ENCODE data around the gene IMMP2L. TPM values are rescaled to one million over a fixed set of nuclear protein-coding genes. Genes with fewer than 3 reads are reported as not detected.

Gene IMMP2L
- polyA plus RNA-seq, 2 of the 4 experiments (the other 2 are of a cell fraction), result 16.1 to 23.8 TPM

- Histone ChIP-seq H3K4me1 (peaks cover 12% of the 10 kb centered on the region; the same call in 1 of the 3 replicates), H3K27ac (no peak overlapping the region), H3K9me3 (no peaks in the 10 kb centered on the region), H3K4me2 (0 out of 3 replicates have a peak overlapping the region, but pooled peaks have one; percentile 15), H3K4me3 (no peak overlapping the region)
- FAIRE-seq (no peak), DNase-seq (ENCODE audit: low read depth in 1 of 2, low spot score in 1 of 2) (peak in 1 of 2 experiments; percentile 12), ATAC-seq (peak; percentile 59 to 69; a peak in 5 of 6 replicates)
- TF ChIP-seq FOSB (CRISPR knock-in tag; IDR thresholded peaks at IDR 0.05) (no peak), REST (IDR thresholded peaks at IDR 0.05) (peak; percentile 60; the same call in 1 of the 2 replicates)
- ChIA-PET POLR2A (interaction anchor here (1.4 kb wide), 1 partner anchor 14 kb away, joined by 3 read pairs; no protein-coding TSS in a partner anchor), CTCF (interaction anchor here (1.4 kb wide), 1 partner anchor 10 kb away, joined by 4 read pairs; no protein-coding TSS in a partner anchor)
- 28% methylated on average over 3 of the region's 3 CpGs for WGBS (ENCODE audit: missing lambda C conversion rate)
These were observed 435.3 kb downstream of the IMMP2L start for GRCh38 chr7:111126987-111127386.

GRCh38 chr7:111115966-111116365, 446.3 kb downstream of the IMMP2L start:
- no peak overlapping the region for H3K4me2 ChIP-seq
- no peaks in the 10 kb centered on the region for H3K9me3 ChIP-seq
- DNase-seq (ENCODE audit: low read depth in 1 of 2, low spot score in 1 of 2), result no peak
- peaks cover 23% of the 10 kb centered on the region for H3K4me1 ChIP-seq
- no peak for TF ChIP-seq POLR2AphosphoS2 (conservative IDR thresholded peaks at IDR 0.05; ENCODE audit: low read length)
- CTCF ChIA-PET, result no interaction called here
- POLR2A ChIA-PET, result no interaction called here
- no peak for FAIRE-seq
- H3K4me3 ChIP-seq, result no peak overlapping the region
- 84% methylated on average over 2 of the region's 2 CpGs for WGBS (ENCODE audit: missing lambda C conversion rate)
- peak overlapping the region in 1 of 2 experiments; percentile 53; a peak in 2 of 6 replicates for H3K27ac ChIP-seq
- ATAC-seq, result no peak

GRCh38 chr7:111113263-111114017, 448.9 kb downstream of the IMMP2L start:
- no peaks in the 10 kb centered on the region for H3K9me3 ChIP-seq
- CTCF ChIA-PET, result no interaction called here
- H3K27ac ChIP-seq, result peak overlapping the region; percentile 54 to 77; a peak in 5 of 6 replicates
- ATAC-seq (peak; percentile 77 to 80), DNase-seq (ENCODE audit: low read depth in 1 of 2, low spot score in 1 of 2) (peak; percentile 12 to 39), FAIRE-seq (peak; percentile 54)
- H3K4me2 ChIP-seq, result peak overlapping the region; percentile 75
- TF ChIP-seq RARB (CRISPR knock-in tag; IDR thresholded peaks at IDR 0.05) (no peak), NFE2L2 (conservative IDR thresholded peaks at IDR 0.05; ENCODE audit: low read length) (no peak), PHF8 (IDR thresholded peaks at IDR 0.05; ENCODE audit: borderline replicate concordance, low read depth) (no peak), GATA3 (IDR thresholded peaks at IDR 0.05; ENCODE audit: borderline replicate concordance) (peak; percentile 13; the same call in 1 of the 2 replicates), RAD21 (conservative IDR thresholded peaks at IDR 0.05 in 1 of 2, IDR thresholded peaks at IDR 0.05 in 1 of 2) (no peak), CEBPB (IDR thresholded peaks at IDR 0.05) (peak in 1 of 2 experiments; percentile 43; a peak in 1 of 4 replicates), REST (IDR thresholded peaks at IDR 0.05) (no peak), FOSL2 (IDR thresholded peaks at IDR 0.05) (0 out of 2 replicates have a peak, but pooled peaks have one; percentile 39), FOSL2 (CRISPR knock-in tag; IDR thresholded peaks at IDR 0.05) (peak; percentile 55), FOXS1 (CRISPR knock-in tag; IDR thresholded peaks at IDR 0.05) (no peak), HOXA7 (CRISPR knock-in tag; IDR thresholded peaks at IDR 0.05) (no peak), JUNB (IDR thresholded peaks at IDR 0.05) (peak; percentile 47; the same call in 1 of the 2 replicates), RNF2 (IDR thresholded peaks at IDR 0.05; ENCODE audit: borderline replicate concordance, low read depth) (no peak), HMGXB4 (CRISPR knock-in tag; IDR thresholded peaks at IDR 0.05; ENCODE audit: borderline replicate concordance) (no peak)
- POLR2A ChIA-PET, result interaction anchor here (0.5 kb wide), 1 partner anchor 11 kb away, joined by 3 read pairs; no protein-coding TSS in a partner anchor
- 14% methylated on average over 1 of the region's 1 CpG for WGBS (ENCODE audit: missing lambda C conversion rate)
- H3K4me3 ChIP-seq, result no peak overlapping the region
- peaks cover 34% of the 10 kb centered on the region for H3K4me1 ChIP-seq

Data from A549 (cell line).